Melanocyte of skin (primary cell): Measurements from ENCODE around the gene SPHK1. TPM values are rescaled to one million over a fixed set of nuclear protein-coding genes. Genes with fewer than 3 reads are reported as not detected.

Source experiments
- small RNA-seq, 2 donors: library from RNA; depleted of rRNA; stranded (forward); fragments of <200 nt; gene quantifications; one replicate each; pipeline ENCODE3, GENCODE V24; 2012
- total RNA-seq, 2 donors: library from RNA; depleted of rRNA; stranded (reverse); fragments of >200 nt; gene quantifications; 2 replicates each; pipeline ENCODE4 v1.2.3, GENCODE V29; 2012

SPHK1 gene, protein sequence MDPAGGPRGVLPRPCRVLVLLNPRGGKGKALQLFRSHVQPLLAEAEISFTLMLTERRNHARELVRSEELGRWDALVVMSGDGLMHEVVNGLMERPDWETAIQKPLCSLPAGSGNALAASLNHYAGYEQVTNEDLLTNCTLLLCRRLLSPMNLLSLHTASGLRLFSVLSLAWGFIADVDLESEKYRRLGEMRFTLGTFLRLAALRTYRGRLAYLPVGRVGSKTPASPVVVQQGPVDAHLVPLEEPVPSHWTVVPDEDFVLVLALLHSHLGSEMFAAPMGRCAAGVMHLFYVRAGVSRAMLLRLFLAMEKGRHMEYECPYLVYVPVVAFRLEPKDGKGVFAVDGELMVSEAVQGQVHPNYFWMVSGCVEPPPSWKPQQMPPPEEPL
- total RNA-seq: 10 to 100 TPM; 28.6 to 93.2 TPM

DNA sequence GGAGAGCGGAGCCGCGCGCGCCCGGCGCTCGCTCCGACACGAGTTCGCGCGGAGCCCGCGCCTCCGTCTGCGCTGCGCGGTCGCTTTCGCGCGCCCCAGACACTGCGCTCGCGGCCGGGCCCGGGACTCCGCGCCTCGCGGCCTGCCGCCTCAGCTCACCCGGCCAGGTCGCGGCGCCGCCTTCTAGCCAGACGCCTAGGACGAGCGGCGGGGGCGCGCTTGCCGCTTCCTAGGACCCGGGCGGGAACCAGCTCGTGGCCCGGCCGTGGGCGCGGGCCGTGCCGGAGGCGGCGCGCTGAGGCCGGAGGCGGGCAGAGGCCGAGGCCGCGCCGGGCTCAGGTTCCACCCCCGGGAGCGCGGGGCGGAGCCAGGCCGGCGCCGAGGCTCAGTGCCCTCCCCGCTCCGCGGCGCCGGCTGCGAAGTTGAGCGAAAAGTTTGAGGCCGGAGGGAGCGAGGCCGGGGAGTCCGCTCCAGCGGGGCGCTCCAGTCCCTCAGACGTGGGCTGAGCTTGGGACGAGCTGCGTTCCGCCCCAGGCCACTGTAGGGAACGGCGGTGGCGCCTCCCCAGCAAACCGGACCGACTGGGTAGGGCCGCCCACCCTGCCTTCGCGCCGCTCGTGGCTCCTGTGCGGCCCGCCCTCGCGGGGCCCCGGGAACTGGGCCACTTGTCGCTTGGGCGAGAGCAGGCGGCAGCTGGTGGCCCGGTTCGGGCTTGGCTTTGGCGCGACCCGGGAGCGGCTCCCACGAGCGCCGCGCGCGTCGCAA, at the start of gene SPHK1:
TSS of gene SPHK1 (plus strand) at position 388 of the 765 bp plus-strand sequence. CDS start 1,036 bp downstream, outside the sequence.

DNA sequence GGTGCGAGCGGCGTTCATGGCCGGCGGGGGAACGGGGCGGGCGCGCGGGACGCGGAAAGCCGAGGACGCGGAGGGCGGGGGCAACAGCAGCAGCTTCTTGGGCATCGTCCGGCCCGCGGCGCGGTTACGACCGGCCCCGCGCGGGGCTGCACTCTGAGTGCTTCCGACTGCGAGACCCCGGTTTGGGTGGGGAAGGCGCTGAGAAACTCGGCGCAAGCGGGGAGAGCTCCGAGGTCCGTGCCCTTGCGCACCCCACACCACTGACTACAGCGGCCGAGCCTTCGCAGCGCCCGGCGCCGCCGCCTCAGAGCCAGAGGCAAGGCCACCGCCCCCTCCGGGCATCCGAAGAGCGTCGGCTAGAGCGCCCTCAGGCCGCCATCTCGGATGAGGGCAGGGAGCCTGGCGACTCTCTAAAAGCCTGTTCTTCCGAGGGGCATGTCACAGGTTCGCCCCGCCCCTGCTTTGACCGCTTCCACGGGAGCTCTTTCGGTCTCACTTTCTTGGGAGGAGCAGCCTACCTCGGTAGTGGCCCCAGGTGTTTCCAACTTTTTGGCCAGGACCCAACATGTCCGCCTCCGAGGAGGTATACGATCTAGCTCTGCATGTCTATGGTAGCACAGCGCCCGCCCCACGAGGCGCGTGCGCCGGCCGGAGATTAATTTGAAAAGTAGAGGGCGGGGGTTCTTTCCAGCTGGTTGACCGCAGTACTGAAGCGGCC, 30.7 kb upstream of the SPHK1 start, which contains the start of gene PRPSAP1:
TSS of gene PRPSAP1 (minus strand) at position 318 of the 718 bp plus-strand sequence. CDS start at position 105, 213 bp downstream.

Small RNA genes lying within 50 kb of the gene (small RNA-seq; reads per million reads assigned to genes)
- gene RNU6-24P: 0 reads per million in 2 donors

Other genes starting within 250 kb of the SPHK1 start
- gene FOXJ1, start 243.4 kb upstream of the SPHK1 start, total RNA-seq: not detected
- 10 to 100 TPM in 1 of 2 donors, 1 to 10 TPM in 1; 9.0 to 21.7 TPM for gene RNF157, start 144.1 kb upstream of the SPHK1 start, total RNA-seq
- gene UBALD2, start 119.3 kb upstream of the SPHK1 start, total RNA-seq: 10 to 100 TPM in 1 of 2 donors, 1 to 10 TPM in 1; 5.9 to 15.3 TPM
- 1 to 10 TPM; 1.0 to 1.3 TPM for gene QRICH2, start 76.3 kb upstream of the SPHK1 start, total RNA-seq
- gene PRPSAP1, start 30.7 kb upstream of the SPHK1 start, total RNA-seq: 10 to 100 TPM; 37.9 to 61.6 TPM
- 10 to 100 TPM; 31.0 to 31.7 TPM for gene UBE2O, start 68.5 kb downstream of the SPHK1 start, total RNA-seq
- not detected for gene AANAT, start 83.0 kb downstream of the SPHK1 start, total RNA-seq
- 10 to 100 TPM; 19.6 to 27.0 TPM for gene RHBDF2, start 116.8 kb downstream of the SPHK1 start, total RNA-seq
- 100 to 1,000 TPM in 1 of 2 donors, 10 to 100 TPM in 1; 58.8 to 118 TPM for gene CYGB, start 153.1 kb downstream of the SPHK1 start, total RNA-seq
- 1 to 10 TPM; 6.7 to 8.6 TPM for gene PRCD, start 155.4 kb downstream of the SPHK1 start, total RNA-seq
- 100 to 1,000 TPM in 1 of 2 donors, 10 to 100 TPM in 1; 64.3 to 149 TPM for gene ST6GALNAC2, start 201.3 kb downstream of the SPHK1 start, total RNA-seq